MM.1S (cell line): ENCODE measurements around the gene ZNF106.

ENCODE experiments used
- EZH2 ChIP-seq: fragments of 300-600 bp; sonication (generic); optimal IDR thresholded peaks from 2 replicates; pipeline ENCODE3; 2017; ENCODE audit warnings: low read depth, mild to moderate bottlenecking, antibody characterized with exemption, low read length, mixed read lengths
- TF ChIP-seq, protein P1 (sequence below): fragments of 300-600 bp; sonication (generic); IDR thresholded peaks from 2 replicates; pipeline ENCODE4 v1.5.1; 2016; ENCODE audit warnings: antibody characterized with exemption, low read length, mixed read lengths

DNA sequence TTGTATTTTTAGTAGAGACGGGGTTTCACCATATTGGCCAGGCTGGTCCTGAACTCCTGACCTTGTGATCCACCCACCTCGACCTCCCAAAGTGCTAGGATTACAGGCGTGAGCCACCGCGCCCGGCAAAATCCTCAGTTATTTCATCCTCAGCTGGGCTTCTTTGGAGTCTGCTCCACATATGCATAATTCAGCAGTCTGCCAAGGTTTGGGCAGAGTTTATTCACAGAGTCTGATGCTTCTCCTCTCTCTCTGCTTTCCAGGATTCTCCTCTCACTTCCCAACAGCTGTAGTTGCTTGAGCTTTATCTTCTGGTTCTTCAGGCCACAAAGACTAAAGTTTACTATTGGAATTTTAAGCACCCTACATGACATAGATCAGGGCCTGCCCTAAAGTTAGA is 8.2 kb downstream of the ZNF106 start:
- TF ChIP-seq, protein P1, sequence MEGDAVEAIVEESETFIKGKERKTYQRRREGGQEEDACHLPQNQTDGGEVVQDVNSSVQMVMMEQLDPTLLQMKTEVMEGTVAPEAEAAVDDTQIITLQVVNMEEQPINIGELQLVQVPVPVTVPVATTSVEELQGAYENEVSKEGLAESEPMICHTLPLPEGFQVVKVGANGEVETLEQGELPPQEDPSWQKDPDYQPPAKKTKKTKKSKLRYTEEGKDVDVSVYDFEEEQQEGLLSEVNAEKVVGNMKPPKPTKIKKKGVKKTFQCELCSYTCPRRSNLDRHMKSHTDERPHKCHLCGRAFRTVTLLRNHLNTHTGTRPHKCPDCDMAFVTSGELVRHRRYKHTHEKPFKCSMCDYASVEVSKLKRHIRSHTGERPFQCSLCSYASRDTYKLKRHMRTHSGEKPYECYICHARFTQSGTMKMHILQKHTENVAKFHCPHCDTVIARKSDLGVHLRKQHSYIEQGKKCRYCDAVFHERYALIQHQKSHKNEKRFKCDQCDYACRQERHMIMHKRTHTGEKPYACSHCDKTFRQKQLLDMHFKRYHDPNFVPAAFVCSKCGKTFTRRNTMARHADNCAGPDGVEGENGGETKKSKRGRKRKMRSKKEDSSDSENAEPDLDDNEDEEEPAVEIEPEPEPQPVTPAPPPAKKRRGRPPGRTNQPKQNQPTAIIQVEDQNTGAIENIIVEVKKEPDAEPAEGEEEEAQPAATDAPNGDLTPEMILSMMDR: no peak
- no peak for TF ChIP-seq EZH2
